Suprapubic skin (tissue), 3 donors: ENCODE data around the gene RASSF9.

Experiments
- EP300 ChIP-seq: sonication (generic); formaldehyde crosslinking; IDR thresholded peaks from one replicate; pipeline ENCODE4 v1.6.1; 2017; ENCODE audit warnings: antibody characterized with exemption
- POLR2A ChIP-seq, 2 donors: fragments of 450-650 bp; IDR thresholded peaks; one replicate each; pipeline ENCODE4 v1.6.1; 2017; ENCODE audit warnings: antibody characterized with exemption in 2 of 2, mild to moderate bottlenecking in 2 of 2, moderate library complexity in 2 of 2
- TF ChIP-seq, protein P1 (sequence below), 2 donors: fragments of 200-600 bp in 1 of 2; fragments of 450-650 bp in 1 of 2; sonication (generic) in 1 of 2; IDR thresholded peaks; one replicate each; pipeline ENCODE4 v1.5.1; 2016 to 2019; ENCODE audit warnings: antibody characterized with exemption in 2 of 2, mild to moderate bottlenecking in 1 of 2, moderate library complexity in 1 of 2

DNA sequence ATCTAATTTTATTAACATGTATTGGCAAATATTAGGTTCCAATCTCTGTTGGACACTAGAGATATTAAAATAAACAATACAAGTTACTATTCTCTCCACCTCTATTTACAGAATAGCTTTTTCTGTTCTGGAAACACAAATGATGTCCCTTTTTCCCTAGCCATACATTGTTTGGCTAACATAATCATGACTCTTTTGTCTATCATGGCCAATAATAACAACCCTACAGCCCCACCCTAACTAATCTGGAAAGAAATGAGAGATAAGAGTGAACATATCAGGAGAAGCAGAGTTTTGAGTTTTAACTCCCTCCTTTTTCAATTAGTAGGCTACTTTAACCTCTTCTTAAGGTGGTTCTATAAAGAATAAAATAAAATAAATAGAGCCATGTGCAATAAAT is 40.2 kb downstream of the RASSF9 start:
- TF ChIP-seq EP300 (no peak), POLR2A (IDR thresholded peaks at IDR 0.05) (no peak)
- TF ChIP-seq, protein P1, sequence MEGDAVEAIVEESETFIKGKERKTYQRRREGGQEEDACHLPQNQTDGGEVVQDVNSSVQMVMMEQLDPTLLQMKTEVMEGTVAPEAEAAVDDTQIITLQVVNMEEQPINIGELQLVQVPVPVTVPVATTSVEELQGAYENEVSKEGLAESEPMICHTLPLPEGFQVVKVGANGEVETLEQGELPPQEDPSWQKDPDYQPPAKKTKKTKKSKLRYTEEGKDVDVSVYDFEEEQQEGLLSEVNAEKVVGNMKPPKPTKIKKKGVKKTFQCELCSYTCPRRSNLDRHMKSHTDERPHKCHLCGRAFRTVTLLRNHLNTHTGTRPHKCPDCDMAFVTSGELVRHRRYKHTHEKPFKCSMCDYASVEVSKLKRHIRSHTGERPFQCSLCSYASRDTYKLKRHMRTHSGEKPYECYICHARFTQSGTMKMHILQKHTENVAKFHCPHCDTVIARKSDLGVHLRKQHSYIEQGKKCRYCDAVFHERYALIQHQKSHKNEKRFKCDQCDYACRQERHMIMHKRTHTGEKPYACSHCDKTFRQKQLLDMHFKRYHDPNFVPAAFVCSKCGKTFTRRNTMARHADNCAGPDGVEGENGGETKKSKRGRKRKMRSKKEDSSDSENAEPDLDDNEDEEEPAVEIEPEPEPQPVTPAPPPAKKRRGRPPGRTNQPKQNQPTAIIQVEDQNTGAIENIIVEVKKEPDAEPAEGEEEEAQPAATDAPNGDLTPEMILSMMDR (IDR thresholded peaks at IDR 0.05): no peak
